Measurements from ENCODE around the gene SLC39A11. TPM values are rescaled to one million over a fixed set of nuclear protein-coding genes. Genes with fewer than 3 reads are reported as not detected.

SLC39A11 gene
- total RNA-seq, 1 donor from 2014 or later, result 23.2 TPM

GRCh38 chr17:72865954-72866353 lies 226.5 kb downstream of the SLC39A11 start:
- Mint-ChIP-seq H3K27ac (no peak overlapping the region), H3K36me3 (peaks cover 4% of the 10 kb centered on the region), H3K4me3 (no peak overlapping the region), H3K9me3 (peaks cover 17% of the 10 kb centered on the region), H3K27me3 (no peaks in the 10 kb centered on the region), H3K4me1 (ENCODE audit: unreplicated experiment) (peaks cover 8% of the 10 kb centered on the region)
- DNase-seq (ENCODE audit: extremely low spot score, unreplicated experiment), result no peak
- TF ChIP-seq, protein P1, sequence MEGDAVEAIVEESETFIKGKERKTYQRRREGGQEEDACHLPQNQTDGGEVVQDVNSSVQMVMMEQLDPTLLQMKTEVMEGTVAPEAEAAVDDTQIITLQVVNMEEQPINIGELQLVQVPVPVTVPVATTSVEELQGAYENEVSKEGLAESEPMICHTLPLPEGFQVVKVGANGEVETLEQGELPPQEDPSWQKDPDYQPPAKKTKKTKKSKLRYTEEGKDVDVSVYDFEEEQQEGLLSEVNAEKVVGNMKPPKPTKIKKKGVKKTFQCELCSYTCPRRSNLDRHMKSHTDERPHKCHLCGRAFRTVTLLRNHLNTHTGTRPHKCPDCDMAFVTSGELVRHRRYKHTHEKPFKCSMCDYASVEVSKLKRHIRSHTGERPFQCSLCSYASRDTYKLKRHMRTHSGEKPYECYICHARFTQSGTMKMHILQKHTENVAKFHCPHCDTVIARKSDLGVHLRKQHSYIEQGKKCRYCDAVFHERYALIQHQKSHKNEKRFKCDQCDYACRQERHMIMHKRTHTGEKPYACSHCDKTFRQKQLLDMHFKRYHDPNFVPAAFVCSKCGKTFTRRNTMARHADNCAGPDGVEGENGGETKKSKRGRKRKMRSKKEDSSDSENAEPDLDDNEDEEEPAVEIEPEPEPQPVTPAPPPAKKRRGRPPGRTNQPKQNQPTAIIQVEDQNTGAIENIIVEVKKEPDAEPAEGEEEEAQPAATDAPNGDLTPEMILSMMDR (conservative IDR thresholded peaks at IDR 0.05), result no peak

DNA sequence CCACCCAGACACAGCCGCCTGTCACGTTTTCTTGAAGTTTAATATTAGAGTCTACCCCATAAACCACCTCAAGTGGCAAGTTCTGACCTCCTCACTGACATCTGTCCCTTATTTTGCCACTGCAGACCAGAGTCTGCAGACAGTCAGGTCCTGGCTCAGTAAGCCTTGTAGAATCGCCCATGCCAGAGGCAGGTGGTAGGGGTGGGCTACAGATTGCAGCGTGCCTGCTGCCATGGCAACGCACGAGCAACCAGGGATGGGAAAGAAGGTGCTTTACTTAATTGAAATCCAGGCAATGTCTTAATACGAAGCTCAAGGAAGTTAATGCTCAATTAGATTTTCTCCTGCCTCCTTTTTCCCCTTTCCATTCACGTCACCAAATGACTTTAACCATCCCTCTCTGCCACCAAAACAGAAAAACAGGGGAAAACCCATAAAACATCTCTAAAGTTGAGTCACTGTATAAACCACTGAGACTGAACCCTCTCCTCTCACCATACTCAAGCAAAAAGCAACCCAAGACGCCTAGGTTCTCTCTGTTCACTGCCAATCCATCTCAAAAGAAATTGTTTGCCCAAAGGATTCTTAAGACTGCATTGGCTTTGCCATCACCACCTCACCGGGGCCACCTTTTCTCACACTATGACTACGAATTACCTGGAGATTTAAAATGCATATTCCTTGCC lies 228.8 kb downstream of the SLC39A11 start:
- Mint-ChIP-seq H3K9me3 (peaks cover 20% of the 10 kb centered on the region), H3K27me3 (no peaks in the 10 kb centered on the region), H3K36me3 (peaks cover 4% of the 10 kb centered on the region), H3K27ac (no peak overlapping the region), H3K4me1 (ENCODE audit: unreplicated experiment) (peaks cover 8% of the 10 kb centered on the region), H3K4me3 (no peak overlapping the region)
- DNase-seq (ENCODE audit: extremely low spot score, unreplicated experiment), result no peak
- TF ChIP-seq, protein P1 (conservative IDR thresholded peaks at IDR 0.05), result no peak

DNA sequence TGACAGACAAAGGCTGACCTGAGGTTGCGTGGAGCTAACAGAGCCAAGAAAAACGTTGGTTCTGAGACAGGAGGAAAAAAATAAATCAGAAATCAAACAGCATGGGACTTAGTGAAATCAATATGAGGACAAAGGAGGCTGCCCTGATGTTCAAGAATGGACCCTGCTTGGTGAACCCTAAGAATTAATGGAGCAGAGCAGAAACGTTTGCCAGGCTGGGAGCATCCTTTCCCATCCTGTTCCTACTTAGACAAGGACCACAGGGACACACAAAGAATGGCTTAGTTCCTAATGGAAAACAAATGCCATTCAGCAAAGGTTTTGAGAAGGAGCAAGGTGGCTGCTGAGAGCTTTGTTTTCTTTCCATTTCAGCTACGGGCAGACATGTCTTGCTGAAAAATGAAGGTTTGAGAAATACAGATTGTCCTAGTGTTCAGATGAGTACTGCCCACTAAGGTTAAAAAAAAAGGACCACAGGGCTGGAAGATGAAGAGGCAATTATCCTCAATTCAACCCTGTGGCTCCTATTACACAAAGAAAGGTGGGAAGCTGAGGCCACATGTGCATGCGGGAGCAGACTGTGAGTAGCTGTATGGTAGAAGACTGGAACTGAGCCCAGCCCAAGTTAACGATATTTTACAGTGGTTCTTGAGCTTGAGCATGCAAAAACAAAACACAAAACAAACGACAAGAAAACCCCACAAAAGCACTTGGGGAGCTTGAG lies 230.1 kb downstream of the SLC39A11 start:
- Mint-ChIP-seq H3K27me3 (no peaks in the 10 kb centered on the region), H3K27ac (no peak overlapping the region), H3K4me1 (ENCODE audit: unreplicated experiment) (peaks cover 8% of the 10 kb centered on the region), H3K4me3 (no peak overlapping the region), H3K36me3 (peaks cover 4% of the 10 kb centered on the region), H3K9me3 (peaks cover 23% of the 10 kb centered on the region)
- no peak for DNase-seq (ENCODE audit: extremely low spot score, unreplicated experiment)
- TF ChIP-seq, protein P1 (conservative IDR thresholded peaks at IDR 0.05), result no peak

GRCh38 chr17:72861811-72862210 lies 230.7 kb downstream of the SLC39A11 start:
- Mint-ChIP-seq H3K27me3 (no peaks in the 10 kb centered on the region), H3K27ac (no peak overlapping the region), H3K9me3 (peaks cover 22% of the 10 kb centered on the region), H3K4me3 (no peak overlapping the region), H3K36me3 (peaks cover 4% of the 10 kb centered on the region), H3K4me1 (ENCODE audit: unreplicated experiment) (peaks cover 8% of the 10 kb centered on the region)
- TF ChIP-seq, protein P1 (conservative IDR thresholded peaks at IDR 0.05), result no peak
- DNase-seq (ENCODE audit: extremely low spot score, unreplicated experiment), result no peak

DNA sequence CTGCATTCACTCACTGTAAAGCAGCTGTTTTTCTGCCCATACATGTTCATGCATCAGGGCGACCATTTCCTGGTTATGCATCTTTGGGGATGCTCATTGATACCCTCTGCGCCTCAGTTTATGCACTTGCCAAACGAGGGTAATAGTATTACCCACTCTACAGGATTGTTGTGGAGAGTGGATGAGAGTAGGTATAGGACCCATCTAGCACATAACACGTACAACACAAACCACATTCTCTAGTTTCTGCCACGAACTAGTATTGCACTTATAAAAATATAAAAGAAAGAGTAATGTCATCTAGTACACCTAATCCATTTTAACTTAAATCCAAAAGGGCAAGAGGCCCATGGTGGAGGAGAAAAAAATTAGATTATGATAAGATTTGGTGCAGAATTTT lies 231.7 kb downstream of the SLC39A11 start:
- peaks cover 14% of the 10 kb centered on the region for H3K9me3 Mint-ChIP-seq
- peaks cover 8% of the 10 kb centered on the region for H3K4me1 Mint-ChIP-seq (ENCODE audit: unreplicated experiment)
- no peaks in the 10 kb centered on the region for H3K27me3 Mint-ChIP-seq
- TF ChIP-seq, protein P1 (conservative IDR thresholded peaks at IDR 0.05), result no peak
- H3K27ac Mint-ChIP-seq, result no peak overlapping the region
- H3K4me3 Mint-ChIP-seq, result no peak overlapping the region
- DNase-seq (ENCODE audit: extremely low spot score, unreplicated experiment), result no peak
- peaks cover 4% of the 10 kb centered on the region for H3K36me3 Mint-ChIP-seq

All from type B pancreatic cell (in vitro differentiated cells).